ENCODE results near the gene LHX8. TPM values are rescaled to one million over a fixed set of nuclear protein-coding genes. Genes with fewer than 3 reads are reported as not detected.

The LHX8 gene
- total and polyA plus RNA-seq, 8 donors = not detected

GRCh38 chr1:75198163-75198562, 64.0 kb downstream of the LHX8 start:
- 53 to 56% methylated on average over 1 of the region's 1 CpG for WGBS, 2 donors
- FAIRE-seq = no peak
- DNase-seq = no peak
- TF ChIP-seq, protein P1, sequence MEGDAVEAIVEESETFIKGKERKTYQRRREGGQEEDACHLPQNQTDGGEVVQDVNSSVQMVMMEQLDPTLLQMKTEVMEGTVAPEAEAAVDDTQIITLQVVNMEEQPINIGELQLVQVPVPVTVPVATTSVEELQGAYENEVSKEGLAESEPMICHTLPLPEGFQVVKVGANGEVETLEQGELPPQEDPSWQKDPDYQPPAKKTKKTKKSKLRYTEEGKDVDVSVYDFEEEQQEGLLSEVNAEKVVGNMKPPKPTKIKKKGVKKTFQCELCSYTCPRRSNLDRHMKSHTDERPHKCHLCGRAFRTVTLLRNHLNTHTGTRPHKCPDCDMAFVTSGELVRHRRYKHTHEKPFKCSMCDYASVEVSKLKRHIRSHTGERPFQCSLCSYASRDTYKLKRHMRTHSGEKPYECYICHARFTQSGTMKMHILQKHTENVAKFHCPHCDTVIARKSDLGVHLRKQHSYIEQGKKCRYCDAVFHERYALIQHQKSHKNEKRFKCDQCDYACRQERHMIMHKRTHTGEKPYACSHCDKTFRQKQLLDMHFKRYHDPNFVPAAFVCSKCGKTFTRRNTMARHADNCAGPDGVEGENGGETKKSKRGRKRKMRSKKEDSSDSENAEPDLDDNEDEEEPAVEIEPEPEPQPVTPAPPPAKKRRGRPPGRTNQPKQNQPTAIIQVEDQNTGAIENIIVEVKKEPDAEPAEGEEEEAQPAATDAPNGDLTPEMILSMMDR (IDR thresholded peaks at IDR 0.05) = no peak
- no peaks in the 10 kb centered on the region for H3K36me3 ChIP-seq
- no peak overlapping the region for H3K4me3 ChIP-seq
- H3K27ac ChIP-seq = no peak overlapping the region
- H3K4me1 ChIP-seq = peaks cover 0 to 3% (median 0%) of the 10 kb centered on the region in 3 donors
- intact Hi-C loops (cut with DNase I) = loop anchor here in 1 of 3 donors (5.0 kb wide), 1 partner anchor 426 kb away; no protein-coding TSS in a partner anchor
- H3K9me3 ChIP-seq = no peaks in the 10 kb centered on the region
- ATAC-seq = no peak
- no peaks in the 10 kb centered on the region for H3K27me3 ChIP-seq

GRCh38 chr1:75198761-75199160, 64.6 kb downstream of the LHX8 start:
- Histone ChIP-seq H3K9me3 (no peaks in the 10 kb centered on the region), H3K4me1 (peaks cover 0 to 3% (median 0%) of the 10 kb centered on the region in 3 donors), H3K36me3 (no peaks in the 10 kb centered on the region), H3K27ac (no peak overlapping the region), H3K27me3 (no peaks in the 10 kb centered on the region), H3K4me3 (no peak overlapping the region)
- TF ChIP-seq, protein P1 (IDR thresholded peaks at IDR 0.05) = no peak
- DNase-seq (no peak), FAIRE-seq (no peak), ATAC-seq (peak in 1 of 4 donors; percentile 46)
- WGBS, 2 donors = 6 to 13% methylated on average over 1 of the region's 1 CpG
- intact Hi-C loops (cut with DNase I) = loop anchor here in 1 of 3 donors (5.0 kb wide), 1 partner anchor 426 kb away; no protein-coding TSS in a partner anchor

DNA sequence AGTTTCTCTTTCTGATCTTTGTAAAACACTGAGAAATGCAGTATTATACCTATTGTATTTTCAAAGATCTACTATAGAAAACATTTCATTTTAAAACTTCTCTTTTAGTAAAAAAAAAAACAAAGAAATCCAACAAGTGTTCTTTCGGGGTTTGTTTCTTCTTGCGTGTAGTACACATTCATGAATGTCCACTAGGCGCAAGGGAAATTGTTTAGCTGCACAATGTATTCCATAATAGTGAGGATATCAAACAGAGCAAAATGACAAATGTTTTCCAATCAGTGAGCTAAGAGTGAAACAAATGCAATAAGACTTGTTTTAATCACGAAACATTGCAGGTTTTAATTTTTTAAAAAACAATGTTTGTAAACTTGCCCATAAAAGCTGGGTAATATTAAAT, 68.6 kb downstream of the LHX8 start:
- no peaks in the 10 kb centered on the region for H3K9me3 ChIP-seq
- TF ChIP-seq, protein P1 (IDR thresholded peaks at IDR 0.05) = no peak
- peaks cover 0 to 3% (median 0%) of the 10 kb centered on the region in 3 donors for H3K4me1 ChIP-seq
- ATAC-seq (no peak), FAIRE-seq (no peak), DNase-seq (no peak)
- H3K27ac ChIP-seq = no peak overlapping the region
- intact Hi-C loops (cut with DNase I) = loop anchor here in 1 of 3 donors (5.0 kb wide), 1 partner anchor 425 kb away; no protein-coding TSS in a partner anchor
- H3K4me3 ChIP-seq = no peak overlapping the region
- H3K27me3 ChIP-seq = no peaks in the 10 kb centered on the region
- H3K36me3 ChIP-seq = no peaks in the 10 kb centered on the region
- WGBS, 2 donors = 70 to 91% methylated on average over 4 of the region's 4 CpGs

DNA sequence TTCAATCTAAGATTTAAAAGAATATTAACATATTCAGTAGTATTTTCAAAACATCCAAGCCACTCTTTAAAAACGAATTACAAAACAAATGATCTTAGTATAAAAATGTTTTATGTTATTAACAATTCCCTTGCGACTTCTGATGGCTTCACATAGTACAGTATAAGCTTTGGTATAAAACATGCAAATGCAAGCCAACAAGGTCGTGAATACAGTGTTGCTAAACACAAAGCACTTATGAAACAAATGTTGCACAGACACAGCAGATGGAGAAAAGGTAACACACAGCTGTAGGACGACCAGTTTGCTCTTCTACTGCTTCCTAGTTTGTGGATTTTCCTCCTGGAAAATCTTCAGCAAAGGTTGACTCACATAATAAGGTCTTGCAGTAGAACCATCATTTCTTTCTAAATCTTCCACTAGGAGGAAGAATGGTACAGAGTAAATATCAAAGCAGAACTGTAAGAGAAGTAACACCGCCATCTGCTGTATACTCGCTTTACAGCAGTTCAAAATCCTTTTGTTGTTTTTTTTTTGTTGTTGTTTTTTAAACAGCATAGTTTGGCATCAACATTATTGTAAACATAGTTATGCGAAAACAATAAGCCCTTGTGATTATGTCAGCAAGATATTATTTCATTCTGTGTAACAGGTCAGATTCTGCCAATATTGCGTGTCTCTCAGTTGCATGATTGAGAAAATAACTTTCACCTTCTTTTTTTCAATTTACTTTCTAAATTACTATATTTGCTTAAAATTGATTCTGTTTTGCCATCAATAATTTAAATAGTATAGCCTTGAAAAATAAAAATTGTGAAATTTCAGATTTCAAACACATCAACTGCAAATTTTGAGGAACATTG, 69.5 kb downstream of the LHX8 start:
- no peaks in the 10 kb centered on the region for H3K36me3 ChIP-seq
- H3K4me3 ChIP-seq = no peak overlapping the region
- DNase-seq (no peak), ATAC-seq (peak; percentile 50 to 87 (median 84)), FAIRE-seq (peak; percentile 29)
- no peaks in the 10 kb centered on the region for H3K27me3 ChIP-seq
- H3K9me3 ChIP-seq = no peaks in the 10 kb centered on the region
- H3K27ac ChIP-seq = no peak overlapping the region
- H3K4me1 ChIP-seq = peaks cover 0 to 3% (median 0%) of the 10 kb centered on the region in 3 donors
- TF ChIP-seq, protein P1 (IDR thresholded peaks at IDR 0.05) = peak; percentile 12 to 57 (median 48)
- intact Hi-C loops (cut with DNase I) = loop anchor here in 1 of 3 donors (5.0 kb wide), 1 partner anchor 426 kb away; no protein-coding TSS in a partner anchor
- 15 to 17% methylated on average over 8 of the region's 8 CpGs for WGBS, 2 donors

- intact Hi-C loops (cut with DNase I) = no loop called here
- Histone ChIP-seq H3K27ac (no peak overlapping the region), H3K9me3 (no peaks in the 10 kb centered on the region), H3K4me1 (no peaks in the 10 kb centered on the region), H3K4me3 (no peak overlapping the region), H3K27me3 (no peaks in the 10 kb centered on the region), H3K36me3 (no peaks in the 10 kb centered on the region)
- TF ChIP-seq, protein P1 (IDR thresholded peaks at IDR 0.05) = no peak
- FAIRE-seq (no peak), DNase-seq (no peak), ATAC-seq (no peak)
Measured at GRCh38 chr1:75208862-75209261, 74.7 kb downstream of the LHX8 start.
